ENCODE measurements around the gene UHRF1.

UHRF1 gene

DNA sequence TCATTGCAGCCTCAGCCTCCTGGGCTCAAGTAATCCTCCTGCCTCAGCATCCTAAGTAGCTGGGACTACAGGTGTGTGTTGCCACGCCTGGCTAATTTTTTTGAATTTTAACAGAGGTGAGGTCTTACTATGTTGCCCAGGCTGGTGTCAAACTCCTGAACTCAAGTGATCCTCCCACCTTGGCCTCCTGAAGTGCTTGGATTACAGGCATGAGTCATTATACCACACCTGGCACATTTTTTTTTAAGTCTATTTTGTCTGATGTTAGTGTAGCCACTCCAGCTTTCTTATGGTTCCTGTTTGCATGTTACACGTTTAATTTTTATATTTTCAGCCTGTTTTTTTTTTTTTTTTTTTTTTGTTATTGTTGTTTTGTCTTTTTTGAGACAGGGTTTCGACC, 84.4 kb downstream of the UHRF1 start:
- DNase-seq, result no peak

- DNase-seq, result no peak
Measured at GRCh38 chr19:4996701-4997100, 87.4 kb downstream of the UHRF1 start.

DNA sequence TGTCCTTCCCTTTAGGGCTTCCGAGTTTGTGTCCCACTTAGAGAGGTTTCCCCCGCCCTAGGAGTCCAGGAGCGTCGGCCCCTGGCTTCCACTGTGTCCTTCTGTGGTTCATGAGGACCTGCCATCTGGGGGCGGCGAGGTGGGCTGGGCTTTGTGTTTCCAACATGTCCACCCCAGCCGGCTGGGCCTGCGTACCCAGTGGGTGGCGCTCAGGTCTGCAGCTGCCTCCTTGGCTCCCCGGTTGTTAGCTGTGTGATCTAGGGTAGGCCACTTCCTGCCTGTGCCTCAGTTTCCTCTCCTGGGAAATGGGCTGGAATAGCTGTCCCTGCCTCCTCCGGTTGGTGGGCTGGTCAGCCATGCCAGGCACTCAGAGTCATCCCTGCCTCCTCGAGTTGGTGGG, 88.0 kb downstream of the UHRF1 start:
- DNase-seq, result no peak

DNA sequence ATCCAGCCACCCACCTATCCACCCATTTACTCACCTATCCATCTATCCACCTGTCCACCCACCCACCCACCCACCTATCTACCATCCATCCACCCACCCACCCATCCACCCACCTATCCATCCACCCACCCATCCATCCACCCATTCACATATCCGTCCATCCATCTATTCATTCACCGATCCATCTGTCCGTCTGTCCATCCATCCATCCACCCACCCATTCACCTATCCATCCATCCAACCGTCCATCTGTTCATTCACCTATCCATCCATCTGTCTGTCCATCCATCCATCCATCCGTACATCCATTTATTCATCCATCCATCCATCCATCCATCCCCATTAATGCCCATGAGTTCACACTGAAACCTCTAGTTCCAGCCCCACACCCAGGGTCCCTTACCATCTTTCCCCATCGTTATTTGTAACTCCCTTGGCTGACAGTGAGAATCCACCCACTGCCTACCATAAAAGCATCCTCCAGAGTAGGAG, 90.9 kb downstream of the UHRF1 start:
- DNase-seq, result no peak

DNA sequence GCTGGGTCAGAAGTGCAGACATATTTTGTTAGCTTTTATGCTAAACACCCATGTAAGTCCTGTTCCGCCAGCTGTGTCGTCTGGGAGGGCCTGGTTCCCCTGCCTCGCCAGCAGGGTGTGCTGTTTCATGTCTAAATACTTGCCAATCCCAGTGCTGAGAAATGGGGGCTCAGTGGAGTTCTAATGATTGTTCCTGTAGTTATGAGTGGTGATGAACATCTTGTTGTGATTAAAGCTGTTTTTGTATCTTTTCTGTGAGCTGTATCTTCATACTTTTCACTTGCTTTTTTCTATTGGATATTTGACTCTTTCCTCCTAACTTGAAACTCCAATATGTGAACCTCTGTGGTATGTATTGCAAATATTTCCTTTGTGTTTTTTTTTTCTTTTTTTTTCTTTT, 92.3 kb downstream of the UHRF1 start:
- DNase-seq, result no peak

DNA sequence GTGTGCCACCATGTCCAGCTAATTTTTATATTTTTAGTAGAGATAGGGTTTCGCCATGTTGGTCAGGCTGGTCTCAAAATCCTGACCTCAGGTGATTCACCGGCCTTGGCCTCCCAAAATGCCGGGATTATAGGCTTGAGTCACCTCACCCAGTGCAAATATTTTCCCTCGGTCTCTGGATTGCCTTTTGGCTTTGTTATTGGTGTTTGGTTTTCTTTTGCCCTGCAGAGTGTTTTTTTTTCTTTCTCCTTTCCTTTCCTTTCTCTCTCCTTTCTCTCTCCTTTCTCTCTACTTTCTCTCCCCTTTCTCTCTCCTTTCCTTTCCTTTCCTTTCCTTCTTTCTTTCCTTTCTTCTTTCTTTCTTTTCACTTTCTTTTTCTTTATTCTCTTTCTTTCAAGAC, 92.8 kb downstream of the UHRF1 start:
- no peak for DNase-seq

DNA sequence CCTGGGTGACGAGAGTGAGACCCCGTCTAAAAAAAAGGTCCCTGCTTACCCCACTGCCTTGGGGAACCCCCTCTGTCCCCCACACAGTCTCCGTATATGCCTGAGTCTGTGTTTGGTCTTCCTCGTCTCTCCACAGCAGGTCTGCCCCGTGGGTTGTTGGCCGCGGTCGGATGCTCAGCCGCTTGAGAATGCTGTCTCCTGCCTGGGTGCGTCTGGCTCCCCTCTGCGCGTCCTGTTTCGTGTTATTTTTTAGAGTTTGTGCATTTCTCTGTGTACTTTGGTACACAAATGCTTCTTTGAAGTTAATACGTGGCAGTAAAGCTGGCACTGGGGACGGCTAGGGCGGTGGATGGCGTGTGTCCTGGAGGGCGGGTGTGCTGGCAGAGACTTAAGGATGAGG, 94.5 kb downstream of the UHRF1 start:
- DNase-seq, result no peak

GRCh38 chr19:5005096-5005495, 95.8 kb downstream of the UHRF1 start:
- no peak for DNase-seq

DNA sequence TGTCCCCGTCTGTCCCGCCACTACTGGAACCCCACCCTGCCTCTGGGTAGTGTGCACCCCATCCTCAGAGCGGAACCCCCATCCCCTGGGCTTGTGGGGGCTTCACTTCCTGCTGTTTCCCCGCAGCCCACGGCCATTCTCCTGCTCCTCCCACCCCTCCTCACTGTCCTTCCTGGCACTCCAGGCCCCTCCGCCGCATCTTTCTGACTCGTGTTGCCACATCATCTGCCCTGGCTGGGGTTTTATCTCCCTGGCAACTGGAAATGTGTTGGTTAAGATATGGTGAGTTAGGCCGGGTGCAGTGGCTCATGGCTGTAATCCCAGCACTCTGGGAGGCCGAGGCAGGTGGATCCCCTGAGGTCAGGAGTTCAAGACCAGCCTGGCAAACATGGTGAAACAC, 96.9 kb downstream of the UHRF1 start:
- no peak for DNase-seq

- no peak for DNase-seq
Measured at GRCh38 chr19:5006821-5007220, 97.5 kb downstream of the UHRF1 start.
